H7 (cell line): ENCODE measurements around the gene ZNF407. TPM values are rescaled to one million over a fixed set of nuclear protein-coding genes. Genes with fewer than 3 reads are reported as not detected.
A peak's percentile ranks its signal among the peaks of the same experiment; 100 is the strongest.

Experiments
- DNase-seq: peaks from one replicate; pipeline ENCODE4 v3.0.0; 2012
- H3K27me3 ChIP-seq: 2 replicates; pipeline ENCODE4 v1.6.0; 2011; ENCODE audit warnings: mild to moderate bottlenecking, low read length; ENCODE audit not compliant: control insufficient read depth, insufficient read depth
- H3K36me3 ChIP-seq: replicated peaks from 2 replicates; pipeline ENCODE4 v1.5.1; 2011; ENCODE audit warnings: low read length; ENCODE audit not compliant: control insufficient read depth, insufficient read depth
- H3K4me3 ChIP-seq: 2 replicates; pipeline ENCODE4 v1.5.1; 2011; ENCODE audit warnings: low read depth, mild to moderate bottlenecking, control low read depth, low read length, moderate library complexity; ENCODE audit not compliant: insufficient read depth
- total RNA-seq: library from RNA; depleted of rRNA; stranded (reverse); fragments of >200 nt; shearing (Covaris generic); gene quantifications from 2 replicates; pipeline ENCODE4 v1.2.3, GENCODE V29; 2014

Gene ZNF407
- total RNA-seq, 1 experiment from 2014 or later, result 2.9 TPM

DNA sequence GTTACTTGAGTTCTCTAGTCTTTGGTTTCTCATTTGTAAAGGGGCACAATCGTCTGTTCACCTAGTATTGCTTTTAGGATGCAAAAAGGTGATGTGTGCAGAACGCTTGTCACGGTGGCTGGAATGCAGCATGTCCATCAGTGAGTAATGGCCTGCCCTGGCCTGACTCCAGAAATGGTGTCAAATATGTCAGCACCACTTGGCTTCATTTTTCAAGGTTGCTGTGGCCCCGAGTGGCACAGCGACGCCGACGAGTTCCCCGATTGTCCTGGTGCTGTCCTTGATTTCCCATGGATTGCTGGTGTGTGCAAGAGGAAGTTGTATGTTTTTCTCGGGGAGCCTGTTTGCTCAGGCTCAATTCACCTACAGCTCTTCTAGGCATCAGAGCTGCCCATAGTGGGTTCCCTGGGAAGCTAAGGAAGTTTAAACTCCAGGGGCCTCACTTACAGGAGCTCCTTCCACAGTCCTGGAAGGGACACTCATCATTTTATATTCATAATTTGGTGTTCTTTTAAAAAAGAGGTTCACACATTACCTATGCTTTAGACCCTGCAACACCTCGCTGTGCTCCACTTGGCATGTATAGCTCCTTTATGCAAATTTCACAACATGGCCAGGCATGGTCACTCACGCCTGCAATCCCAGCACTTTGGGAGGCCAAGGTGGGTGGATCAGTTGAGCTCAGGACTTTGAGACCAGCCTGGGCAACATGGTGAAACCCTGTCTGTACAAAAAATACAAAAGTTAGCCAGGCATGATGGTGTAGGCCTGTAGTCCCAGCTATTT is 25.6 kb upstream of the ZNF407 start:
- no peaks in the 10 kb centered on the region for H3K36me3 ChIP-seq
- no peaks in the 10 kb centered on the region; the same call in 1 of the 2 replicates for H3K27me3 ChIP-seq
- no peak overlapping the region for H3K4me3 ChIP-seq
- DNase-seq, result no peak

DNA sequence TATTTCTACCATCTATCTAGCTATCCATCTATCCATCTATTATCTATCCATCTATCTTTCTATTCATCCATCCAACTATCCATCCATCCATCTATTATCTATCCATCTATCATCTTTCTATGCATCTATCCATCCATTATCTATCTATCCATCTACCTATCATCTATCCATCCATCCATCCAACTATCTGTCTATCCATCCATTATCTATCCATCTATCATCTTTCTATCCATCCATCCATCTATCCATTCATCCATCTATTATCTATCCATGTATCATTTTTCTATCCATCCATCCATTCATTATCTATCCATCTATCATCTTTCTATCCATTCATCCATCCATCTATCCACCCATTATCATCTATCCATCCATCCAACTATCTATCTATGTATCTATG is 24.6 kb upstream of the ZNF407 start:
- no peaks in the 10 kb centered on the region; the same call in 1 of the 2 replicates for H3K27me3 ChIP-seq
- no peaks in the 10 kb centered on the region for H3K36me3 ChIP-seq
- DNase-seq, result no peak

DNA sequence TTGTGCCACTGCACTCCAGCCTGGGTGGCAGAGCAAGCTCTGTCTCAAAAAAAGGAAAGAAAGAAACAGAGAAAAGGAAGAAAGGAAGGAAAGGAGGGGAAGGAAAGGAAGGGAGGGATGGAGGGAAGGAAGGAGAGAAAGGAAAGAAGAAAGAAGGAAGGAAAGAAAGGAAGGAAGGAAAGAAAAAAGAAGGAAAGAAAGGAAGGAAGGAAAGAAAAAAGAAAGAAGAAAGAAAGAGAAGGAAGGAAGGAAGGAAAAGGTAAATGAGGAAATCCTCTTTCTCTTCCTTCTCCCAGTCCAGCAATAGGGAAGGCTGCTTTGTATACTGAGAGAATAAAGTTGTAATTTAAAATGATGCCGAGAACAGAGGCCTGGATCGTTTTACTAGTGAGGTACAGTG is 22.8 kb upstream of the ZNF407 start:
- H3K27me3 ChIP-seq, result no peaks in the 10 kb centered on the region; the same call in 1 of the 2 replicates
- H3K36me3 ChIP-seq, result no peaks in the 10 kb centered on the region
- no peak overlapping the region for H3K4me3 ChIP-seq
- no peak for DNase-seq

More for the DNA sequence above, 24.6 kb upstream of the ZNF407 start:
- no peak overlapping the region for H3K4me3 ChIP-seq

DNA sequence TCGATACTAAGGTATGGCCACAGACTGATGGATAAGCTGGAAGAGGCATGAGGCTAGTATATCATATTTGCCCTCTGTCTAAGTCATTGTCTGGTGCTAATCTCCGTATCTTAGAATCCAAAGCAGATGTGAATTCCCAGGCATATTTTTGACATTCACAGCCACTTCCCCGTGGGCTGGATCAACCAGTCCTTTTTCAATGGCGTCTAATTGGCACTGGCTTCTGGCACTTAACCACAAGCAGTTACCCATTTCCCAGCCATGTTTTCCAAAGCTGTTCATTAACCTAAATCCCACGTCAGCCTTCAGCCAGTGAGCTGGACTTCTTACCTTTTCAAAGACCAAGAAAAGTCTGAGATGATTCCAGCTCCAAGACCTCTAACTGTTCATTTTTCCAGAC is 20.7 kb upstream of the ZNF407 start:
- H3K4me3 ChIP-seq, result no peak overlapping the region
- H3K27me3 ChIP-seq, result peaks cover 3% of the 10 kb centered on the region
- DNase-seq, result no peak
- H3K36me3 ChIP-seq, result no peaks in the 10 kb centered on the region

DNA sequence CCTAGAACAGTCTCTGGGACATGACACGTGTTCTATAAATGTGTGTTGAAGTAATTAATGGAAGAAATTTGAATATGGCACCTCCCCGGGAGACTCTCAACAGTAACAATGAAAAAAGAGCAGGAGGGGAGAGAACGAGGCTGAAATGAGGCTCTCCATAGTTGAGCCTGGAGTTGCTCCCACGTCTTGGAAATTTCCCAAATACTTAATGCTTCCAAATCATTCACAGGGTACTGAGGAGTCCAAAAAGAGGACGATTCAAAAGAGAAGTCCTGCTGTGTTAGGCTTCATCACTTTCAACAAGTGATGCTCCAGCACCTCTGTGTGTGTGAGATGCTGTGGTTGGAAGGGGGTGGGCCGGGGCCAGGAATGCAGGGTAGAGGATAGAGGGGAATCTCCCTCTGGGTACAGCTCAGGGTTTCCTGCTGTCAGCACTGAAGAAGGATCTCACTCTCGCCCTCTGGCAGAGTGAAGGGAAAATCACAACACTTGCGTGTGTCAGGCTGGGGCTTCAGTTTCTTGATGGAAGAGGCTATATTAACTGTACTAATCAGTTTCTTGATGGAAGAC is 18.1 kb upstream of the ZNF407 start:
- no peaks in the 10 kb centered on the region for H3K36me3 ChIP-seq
- H3K27me3 ChIP-seq, result peaks cover 6% of the 10 kb centered on the region
- peak; percentile 63 for DNase-seq
- H3K4me3 ChIP-seq, result no peak overlapping the region

DNA sequence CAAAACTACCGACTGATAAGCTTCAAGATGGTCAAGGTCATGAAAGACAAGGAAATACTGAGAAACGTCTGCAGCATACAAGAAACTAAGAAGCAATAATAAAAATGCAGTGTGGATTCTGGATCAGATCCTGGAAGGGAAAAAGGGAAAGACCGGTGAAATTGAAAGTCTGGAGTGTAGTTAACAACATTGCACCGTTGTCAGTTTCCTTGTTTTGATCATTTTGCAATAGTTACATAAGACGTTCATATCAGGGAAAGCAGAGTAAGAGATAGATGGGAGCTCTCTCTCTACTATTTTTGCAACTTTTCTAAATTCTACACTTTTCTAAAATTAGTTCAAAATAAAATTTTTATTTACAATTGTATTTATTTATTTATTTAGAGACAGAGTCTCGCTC is 15.0 kb upstream of the ZNF407 start:
- no peaks in the 10 kb centered on the region for H3K36me3 ChIP-seq
- no peak for DNase-seq
- no peak overlapping the region for H3K4me3 ChIP-seq
- H3K27me3 ChIP-seq, result peaks cover 6% of the 10 kb centered on the region

DNA sequence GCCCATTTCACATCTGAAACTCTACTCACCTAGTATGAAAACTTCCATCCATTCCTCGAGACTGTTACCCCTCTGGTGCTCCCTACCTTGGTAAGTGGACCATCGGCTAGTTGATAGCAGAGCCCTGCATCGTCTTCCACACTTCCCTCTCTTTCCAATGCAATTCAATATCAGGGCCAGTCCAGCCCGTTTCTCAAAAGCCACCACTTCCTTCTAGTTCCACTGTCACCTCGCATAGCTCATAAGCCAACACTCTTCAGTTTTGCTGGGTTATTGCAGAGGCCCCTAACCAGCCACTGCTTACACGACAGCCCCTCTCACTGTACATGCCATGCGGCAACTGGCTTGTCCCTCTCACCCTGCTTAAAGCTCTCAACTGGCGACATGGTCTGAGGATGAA is 10.2 kb upstream of the ZNF407 start:
- H3K4me3 ChIP-seq, result no peak overlapping the region
- no peaks in the 10 kb centered on the region for H3K36me3 ChIP-seq
- DNase-seq, result no peak
- H3K27me3 ChIP-seq, result peaks cover 3% of the 10 kb centered on the region

DNA sequence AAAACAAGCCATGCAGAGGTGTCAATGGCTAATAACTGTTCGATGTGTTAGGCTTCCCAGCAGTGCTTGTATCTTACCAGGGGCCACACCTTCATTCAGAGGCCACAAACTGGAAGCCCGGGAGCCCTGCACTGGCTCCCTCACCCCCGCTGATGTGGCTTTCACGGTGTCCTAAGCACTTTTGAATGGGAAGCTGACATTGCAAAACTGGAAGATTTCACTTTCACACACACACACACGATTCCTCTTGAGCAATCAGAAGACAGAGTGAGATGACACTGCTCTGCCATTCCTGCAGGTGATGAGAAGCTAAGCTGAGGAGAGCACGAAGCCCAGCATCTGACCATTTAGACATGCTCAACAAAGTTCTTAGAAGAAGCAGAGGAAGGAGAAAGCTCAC is 8.6 kb upstream of the ZNF407 start:
- no peak for DNase-seq
- H3K27me3 ChIP-seq, result no peaks in the 10 kb centered on the region; the same call in 1 of the 2 replicates
- no peaks in the 10 kb centered on the region for H3K36me3 ChIP-seq
- H3K4me3 ChIP-seq, result no peak overlapping the region

DNA sequence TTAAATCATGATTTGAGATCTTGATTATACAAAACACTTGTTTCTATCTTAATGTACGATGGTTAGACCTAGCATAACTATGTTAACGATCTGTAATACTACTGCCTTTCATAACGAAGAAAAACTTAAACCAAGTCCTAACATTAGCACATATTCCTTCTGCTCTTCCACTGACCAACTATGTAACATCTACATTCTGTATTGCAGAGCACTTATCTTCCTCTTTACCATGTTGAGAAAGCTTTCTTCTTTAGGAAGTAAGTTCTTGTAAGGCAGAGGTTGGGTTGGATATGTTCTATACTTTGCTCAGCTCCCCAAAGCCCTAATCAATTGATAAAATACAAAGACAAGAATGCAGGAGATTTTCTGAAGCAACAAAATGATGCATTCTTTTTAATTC is 7.9 kb upstream of the ZNF407 start:
- DNase-seq, result no peak
- Histone ChIP-seq H3K27me3 (no peaks in the 10 kb centered on the region; the same call in 1 of the 2 replicates), H3K36me3 (no peaks in the 10 kb centered on the region), H3K4me3 (no peak overlapping the region)

DNA sequence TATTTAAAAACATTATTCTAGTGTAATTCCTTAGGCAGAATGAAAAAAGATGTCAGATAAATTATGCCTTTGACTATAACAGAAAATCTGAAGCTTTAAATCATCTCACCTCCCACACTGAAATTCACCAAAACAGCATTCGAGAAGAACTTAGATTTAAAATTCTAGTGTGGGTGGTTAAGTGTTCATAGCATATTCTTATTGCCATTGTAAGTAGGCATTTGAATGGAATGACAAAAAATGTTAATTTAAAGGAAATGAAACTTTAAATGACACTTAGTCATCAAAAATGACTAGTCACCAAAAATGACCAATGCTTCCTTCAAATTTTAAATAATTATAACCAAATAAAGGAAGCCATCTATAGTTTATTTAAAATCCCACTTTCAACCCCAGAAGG is 7.0 kb upstream of the ZNF407 start:
- Histone ChIP-seq H3K27me3 (no peaks in the 10 kb centered on the region; the same call in 1 of the 2 replicates), H3K36me3 (no peaks in the 10 kb centered on the region), H3K4me3 (no peak overlapping the region)
- no peak for DNase-seq

DNA sequence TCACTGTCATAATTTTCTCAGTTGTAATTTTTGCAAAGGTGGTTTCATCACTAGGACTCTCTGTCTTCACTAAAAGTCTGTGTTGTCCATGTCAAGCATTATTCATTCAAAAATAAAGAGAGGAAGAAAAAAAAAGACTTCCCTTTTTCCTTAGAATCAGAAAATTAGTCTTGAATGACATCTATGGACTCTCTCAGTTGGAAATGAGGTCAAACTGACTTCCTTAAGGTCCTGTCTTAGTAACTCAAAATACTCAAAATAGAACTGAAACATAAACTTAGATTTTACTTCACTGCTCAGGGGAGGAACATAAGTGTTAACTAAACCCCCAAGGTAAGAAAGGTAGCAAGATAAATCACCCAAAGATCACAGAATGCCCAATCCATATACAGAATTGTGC is 2.2 kb upstream of the ZNF407 start:
- H3K36me3 ChIP-seq, result no peaks in the 10 kb centered on the region
- no peak for DNase-seq
- H3K27me3 ChIP-seq, result no peaks in the 10 kb centered on the region
- no peak overlapping the region for H3K4me3 ChIP-seq

DNA sequence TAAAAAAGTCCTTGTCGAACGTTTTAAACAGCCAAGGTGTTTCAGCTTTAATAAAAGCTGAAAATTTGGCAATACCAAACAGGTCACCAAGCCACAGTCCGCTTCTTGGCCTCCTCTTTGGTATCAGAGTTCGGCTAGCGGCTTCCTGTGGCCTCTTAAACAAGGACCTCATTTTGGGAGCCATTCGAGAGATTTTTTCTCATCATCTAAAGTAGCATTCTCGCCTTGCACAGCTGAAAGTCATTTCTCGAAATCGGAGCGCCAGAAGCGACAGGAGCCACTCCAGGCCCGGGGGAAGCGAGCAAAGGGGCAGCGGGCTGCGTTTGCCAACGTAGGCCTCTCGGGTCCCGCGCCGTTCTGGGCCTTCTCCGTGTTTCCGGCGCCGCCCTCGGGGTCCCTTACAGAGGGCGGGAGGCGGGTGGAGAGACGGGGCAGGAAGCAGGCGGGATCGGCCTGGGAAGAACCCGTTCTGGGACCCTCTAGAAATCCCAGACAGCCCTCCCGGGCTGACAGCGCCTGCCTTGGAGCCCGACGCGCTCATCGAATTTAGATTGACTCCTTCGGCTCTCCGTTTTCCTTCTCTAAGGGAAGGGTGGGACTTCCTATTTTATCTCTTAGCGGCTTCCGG is 522 bp upstream of the ZNF407 start:
- Histone ChIP-seq H3K27me3 (no peaks in the 10 kb centered on the region), H3K4me3 (peak overlapping the region; percentile 91), H3K36me3 (no peaks in the 10 kb centered on the region)
- peak; percentile 72 for DNase-seq

DNA sequence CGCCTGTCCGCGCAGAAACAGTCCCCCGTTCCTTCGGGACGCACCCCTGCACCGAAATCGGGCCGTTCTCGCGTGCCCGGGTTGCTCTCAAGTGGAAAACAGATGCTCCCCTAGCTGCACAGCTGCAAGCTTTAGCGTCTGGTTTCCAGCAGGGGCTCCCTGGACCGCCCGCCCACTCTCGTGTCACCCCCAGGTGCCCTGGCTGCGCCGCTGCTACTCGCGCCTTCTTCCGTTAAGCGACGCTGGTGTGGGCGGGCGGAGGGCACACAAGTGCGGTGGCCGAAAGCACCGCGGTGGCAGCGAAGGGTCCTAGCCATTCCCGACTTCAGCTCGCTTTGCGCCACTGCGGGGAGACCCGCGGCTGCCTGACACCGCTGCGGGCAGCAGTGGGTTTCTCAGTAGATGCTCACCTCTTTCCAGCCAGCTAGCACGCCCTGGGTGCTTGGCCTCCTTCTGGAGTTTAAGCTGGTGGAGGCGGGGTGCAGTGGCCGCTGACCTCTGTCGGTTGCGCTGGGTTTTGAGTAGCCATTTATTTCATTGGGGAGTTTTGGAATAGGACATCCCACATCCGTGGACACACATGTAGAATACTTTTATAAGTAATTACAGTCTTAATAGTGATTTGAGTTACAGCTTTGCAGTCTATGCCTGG is 806 bp downstream of the ZNF407 start:
- DNase-seq, result peak; percentile 56
- Histone ChIP-seq H3K4me3 (peak overlapping the region; percentile 91), H3K27me3 (no peaks in the 10 kb centered on the region), H3K36me3 (no peaks in the 10 kb centered on the region)

DNA sequence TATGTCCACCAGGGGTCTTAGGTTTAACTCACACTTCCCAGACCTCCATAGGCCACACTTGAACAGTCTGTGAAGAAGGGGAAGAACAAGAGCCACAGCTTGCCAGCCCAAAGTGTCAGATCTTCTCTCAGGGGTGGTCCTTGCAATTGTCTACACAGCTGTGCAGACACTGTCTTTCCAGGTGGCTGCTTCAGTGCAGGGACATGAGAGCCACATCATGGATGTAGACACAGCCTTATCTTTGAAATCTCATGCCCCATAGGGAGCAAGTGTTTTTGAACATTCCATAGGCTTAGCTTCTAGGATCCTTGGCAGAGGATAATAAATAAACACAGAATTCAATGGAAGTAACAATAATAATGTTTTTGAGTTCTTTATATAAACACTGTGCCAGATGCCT is 6.7 kb downstream of the ZNF407 start:
- no peak overlapping the region for H3K4me3 ChIP-seq
- no peaks in the 10 kb centered on the region for H3K27me3 ChIP-seq
- no peaks in the 10 kb centered on the region for H3K36me3 ChIP-seq
- no peak for DNase-seq

DNA sequence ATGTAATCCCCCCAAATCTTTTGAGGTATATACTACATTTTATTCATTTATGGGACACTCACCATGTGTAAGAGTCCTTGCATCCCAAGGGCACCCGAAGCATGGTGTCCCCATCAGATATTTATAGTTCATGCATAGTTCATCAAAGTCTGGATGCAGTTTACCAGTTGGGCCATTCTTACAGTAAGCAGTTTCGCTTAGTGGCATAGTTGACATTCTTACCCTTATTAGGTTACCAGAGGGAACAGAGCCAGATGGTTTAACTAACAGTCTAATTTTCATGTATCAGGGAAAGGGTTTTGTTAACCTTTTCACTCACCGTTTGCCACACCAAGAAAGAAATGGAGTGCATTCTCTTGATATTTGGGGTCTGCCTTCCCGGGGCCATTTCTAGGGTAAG is 7.1 kb downstream of the ZNF407 start:
- DNase-seq, result no peak
- no peaks in the 10 kb centered on the region for H3K36me3 ChIP-seq
- H3K4me3 ChIP-seq, result no peak overlapping the region
- no peaks in the 10 kb centered on the region for H3K27me3 ChIP-seq
